HL-60/S4 (cell line): Measurements from ENCODE around the gene LTN1.
"Not testable (repeated sequence)": the region's sequence is repeated elsewhere in the genome, so short reads cannot be mapped to it uniquely, and the experiment has no call there.

Source experiments
- in situ Hi-C: fragments of 300-500 bp; cut with MboI; formaldehyde crosslinking; loops from 2 replicates; pipeline ENCODE4 v1.14.3; 2022; ENCODE audit warnings: low sequenced_read_pairs

Gene LTN1, protein sequence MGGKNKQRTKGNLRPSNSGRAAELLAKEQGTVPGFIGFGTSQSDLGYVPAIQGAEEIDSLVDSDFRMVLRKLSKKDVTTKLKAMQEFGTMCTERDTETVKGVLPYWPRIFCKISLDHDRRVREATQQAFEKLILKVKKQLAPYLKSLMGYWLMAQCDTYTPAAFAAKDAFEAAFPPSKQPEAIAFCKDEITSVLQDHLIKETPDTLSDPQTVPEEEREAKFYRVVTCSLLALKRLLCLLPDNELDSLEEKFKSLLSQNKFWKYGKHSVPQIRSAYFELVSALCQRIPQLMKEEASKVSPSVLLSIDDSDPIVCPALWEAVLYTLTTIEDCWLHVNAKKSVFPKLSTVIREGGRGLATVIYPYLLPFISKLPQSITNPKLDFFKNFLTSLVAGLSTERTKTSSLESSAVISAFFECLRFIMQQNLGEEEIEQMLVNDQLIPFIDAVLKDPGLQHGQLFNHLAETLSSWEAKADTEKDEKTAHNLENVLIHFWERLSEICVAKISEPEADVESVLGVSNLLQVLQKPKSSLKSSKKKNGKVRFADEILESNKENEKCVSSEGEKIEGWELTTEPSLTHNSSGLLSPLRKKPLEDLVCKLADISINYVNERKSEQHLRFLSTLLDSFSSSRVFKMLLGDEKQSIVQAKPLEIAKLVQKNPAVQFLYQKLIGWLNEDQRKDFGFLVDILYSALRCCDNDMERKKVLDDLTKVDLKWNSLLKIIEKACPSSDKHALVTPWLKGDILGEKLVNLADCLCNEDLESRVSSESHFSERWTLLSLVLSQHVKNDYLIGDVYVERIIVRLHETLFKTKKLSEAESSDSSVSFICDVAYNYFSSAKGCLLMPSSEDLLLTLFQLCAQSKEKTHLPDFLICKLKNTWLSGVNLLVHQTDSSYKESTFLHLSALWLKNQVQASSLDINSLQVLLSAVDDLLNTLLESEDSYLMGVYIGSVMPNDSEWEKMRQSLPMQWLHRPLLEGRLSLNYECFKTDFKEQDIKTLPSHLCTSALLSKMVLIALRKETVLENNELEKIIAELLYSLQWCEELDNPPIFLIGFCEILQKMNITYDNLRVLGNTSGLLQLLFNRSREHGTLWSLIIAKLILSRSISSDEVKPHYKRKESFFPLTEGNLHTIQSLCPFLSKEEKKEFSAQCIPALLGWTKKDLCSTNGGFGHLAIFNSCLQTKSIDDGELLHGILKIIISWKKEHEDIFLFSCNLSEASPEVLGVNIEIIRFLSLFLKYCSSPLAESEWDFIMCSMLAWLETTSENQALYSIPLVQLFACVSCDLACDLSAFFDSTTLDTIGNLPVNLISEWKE (N-terminal part only)

DNA sequence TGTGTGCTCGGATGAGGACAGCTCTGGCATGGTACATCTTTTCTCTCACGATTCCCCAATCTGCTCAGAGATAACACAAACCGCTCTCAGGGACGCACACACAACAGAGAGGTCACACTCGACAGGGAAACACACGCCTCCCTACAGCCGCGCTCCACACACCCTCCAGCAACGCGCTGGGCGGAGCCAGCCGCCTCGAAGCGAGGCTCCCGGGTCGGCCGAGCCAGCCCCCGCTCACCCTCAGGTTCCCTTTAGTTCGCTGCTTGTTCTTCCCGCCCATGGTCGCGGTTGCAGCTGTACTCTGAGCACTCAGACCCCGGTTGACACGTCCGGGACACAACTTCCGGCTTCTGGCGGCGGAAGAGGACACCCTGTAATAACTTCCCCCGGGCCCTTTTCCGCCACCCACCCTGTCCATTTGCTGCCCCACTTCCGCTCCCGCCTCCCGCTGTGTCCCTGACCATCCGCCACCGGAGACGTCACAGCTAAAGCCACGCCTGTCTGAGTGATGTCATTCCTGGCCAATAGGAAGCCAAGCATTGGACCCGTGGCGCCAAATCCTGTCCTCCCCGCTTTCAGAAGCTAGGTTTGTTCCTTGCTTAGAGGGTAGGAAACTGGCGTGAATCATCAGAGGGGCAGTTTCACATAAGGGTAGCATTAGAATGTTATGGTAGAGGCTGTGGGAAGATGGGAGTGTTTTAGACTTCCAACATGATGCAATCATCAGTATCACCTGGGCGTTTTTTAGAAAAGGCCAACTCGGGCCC is at the start of gene LTN1:
TSS of gene LTN1 (minus strand) at position 352 of the 767 bp plus-strand sequence. CDS start at position 280, 72 bp downstream.
- in situ Hi-C loops = no loop called here

- in situ Hi-C loops = no loop called here
Measured at GRCh38 chr21:29034678-29035077, 42.0 kb upstream of the LTN1 start.

DNA sequence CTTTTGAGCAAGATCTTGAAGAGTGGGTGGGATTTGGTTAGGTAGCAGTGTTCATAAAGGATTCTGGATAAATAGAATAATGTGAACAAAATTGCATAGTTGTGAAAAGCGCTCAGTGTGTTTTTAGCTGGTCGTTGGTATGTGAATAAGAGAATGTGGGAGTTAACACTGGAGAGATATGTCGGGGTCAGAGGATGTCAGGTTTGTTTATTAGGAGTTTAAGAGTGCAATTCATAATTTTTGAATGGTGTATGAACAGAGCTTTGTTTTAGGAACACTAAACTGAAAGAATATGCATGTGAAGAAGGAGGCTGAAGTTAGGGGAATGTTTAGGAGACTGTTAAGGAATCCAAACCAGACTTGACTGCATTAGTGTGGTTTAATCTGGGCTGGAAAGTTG is 41.2 kb upstream of the LTN1 start:
- in situ Hi-C loops = no loop called here

- in situ Hi-C loops = no loop called here
Measured at GRCh38 chr21:29033301-29033700, 40.6 kb upstream of the LTN1 start.

DNA sequence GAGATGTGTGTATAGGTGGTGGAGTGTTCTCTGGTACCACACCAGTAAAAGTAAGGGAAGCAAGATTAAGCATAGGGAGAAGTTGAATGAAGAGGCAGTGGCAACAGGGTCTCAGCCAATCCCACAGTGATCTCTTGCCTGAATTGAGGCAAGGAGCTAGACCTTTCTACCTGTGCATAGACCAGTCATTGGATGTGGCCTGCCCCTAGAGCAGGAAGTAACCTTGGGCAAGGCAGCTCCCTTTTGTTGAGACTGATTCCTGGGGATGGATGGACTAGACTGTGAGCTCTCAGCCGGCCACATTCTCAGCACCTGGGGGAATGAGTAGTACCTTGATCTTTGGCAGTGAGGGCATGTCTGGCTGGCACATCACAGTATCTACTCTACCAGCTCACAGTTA is 38.2 kb upstream of the LTN1 start:
- in situ Hi-C loops = no loop called here

DNA sequence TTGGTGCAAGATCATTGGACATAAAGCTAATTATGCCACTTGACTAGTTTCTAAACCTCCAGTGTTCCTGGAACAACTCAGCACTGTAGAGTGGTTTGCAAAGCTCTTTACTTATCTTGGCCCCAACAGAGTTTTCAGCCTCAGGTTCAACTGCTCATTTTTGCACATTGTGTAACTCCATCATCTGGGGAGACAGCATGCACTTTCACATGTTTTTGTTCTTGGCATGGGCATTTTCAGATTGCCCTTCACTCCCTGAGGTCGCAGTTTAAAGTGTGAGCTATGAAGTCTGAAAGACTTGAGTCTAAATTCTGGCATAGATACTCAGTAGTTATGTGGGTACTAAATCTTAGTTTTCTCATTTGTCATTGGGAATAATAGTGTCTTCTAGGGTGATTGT is 36.8 kb upstream of the LTN1 start:
- in situ Hi-C loops = no loop called here

DNA sequence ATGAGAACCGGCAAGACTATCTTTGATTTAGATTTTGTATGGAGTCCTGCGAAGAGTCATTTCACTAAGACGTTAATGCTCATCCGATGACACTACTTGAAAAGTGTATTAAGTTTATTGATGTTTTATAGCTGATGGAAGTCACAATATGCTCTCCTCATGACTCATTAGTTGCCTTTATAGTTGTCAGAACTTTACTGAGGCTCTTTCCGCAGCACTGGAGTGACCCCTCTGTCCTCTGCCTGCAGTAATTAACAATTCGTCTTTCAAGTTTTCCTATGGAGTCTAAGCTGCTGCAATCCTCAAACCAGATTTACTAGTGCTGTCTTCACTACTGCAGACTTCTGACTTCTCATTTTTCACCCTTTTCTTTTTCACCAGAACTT is 32.6 kb upstream of the LTN1 start:
- in situ Hi-C loops = no loop called here

DNA sequence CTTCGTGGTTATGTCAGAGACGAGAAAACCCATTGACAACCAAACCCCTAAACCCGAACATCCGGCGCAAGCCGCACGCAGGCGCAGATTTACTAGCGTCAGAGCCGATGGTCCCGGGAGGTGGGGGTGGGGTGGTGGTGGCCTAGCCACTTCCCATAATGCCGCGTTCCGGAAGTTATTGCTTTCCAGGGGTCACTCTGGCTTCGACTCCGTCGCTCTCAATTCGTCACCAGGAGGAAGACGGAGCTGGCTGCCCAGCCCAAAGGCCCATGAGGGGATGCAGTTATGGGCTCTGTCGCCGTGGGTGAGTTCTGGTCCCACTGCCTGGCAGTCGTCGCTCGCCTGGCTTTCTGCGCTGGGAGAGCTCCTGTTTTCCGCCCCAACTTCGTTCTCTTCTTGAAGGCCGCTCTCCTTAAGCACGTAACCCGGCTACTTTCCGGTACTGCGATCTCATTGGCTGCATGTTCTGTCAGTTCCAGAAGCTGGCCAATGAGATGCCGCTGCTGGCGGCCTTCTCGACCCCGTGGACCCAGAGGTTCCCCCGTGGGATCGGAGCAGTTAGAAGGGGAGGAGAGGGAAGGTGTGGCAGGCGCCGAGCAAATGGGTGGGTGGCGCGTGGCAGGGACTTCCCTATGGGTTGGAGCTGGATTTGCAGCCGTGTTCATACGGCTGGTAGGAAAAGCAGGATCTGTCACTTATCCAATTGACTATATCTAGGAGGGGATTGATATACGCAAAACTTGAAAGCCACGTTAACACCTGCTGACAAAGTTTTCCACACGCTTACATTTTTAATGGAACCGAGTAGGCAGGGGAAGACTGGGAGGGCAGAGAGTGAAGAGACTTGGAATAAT is 32.0 kb upstream of the LTN1 start, which contains the start of gene USP16:
TSS of gene USP16 (plus strand) at position 195 of the 854 bp plus-strand sequence. CDS start 3,246 bp downstream, outside the sequence.
- in situ Hi-C loops = no loop called here

GRCh38 chr21:29022166-29022565 is 29.5 kb upstream of the LTN1 start:
- in situ Hi-C loops = no loop called here

DNA sequence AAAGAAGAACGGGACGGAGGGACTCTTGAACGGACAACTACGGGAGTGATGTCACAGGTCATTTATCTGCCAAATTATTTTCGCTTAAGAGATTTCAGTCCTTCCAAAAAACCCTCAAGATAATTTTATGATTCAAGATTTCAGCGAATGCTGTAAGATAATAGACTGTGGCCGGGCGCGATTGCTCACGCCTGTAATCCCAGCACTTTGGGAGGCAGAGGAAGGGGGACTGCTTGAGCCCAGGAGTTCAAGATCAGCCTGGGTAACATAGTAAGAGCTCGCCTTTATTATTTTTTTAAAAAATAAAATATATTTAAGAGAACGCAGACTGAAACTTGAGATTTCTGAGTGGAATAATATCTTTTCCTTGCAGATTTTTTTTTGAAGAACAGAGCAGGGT is 25.9 kb upstream of the LTN1 start:
- in situ Hi-C loops = no loop called here

DNA sequence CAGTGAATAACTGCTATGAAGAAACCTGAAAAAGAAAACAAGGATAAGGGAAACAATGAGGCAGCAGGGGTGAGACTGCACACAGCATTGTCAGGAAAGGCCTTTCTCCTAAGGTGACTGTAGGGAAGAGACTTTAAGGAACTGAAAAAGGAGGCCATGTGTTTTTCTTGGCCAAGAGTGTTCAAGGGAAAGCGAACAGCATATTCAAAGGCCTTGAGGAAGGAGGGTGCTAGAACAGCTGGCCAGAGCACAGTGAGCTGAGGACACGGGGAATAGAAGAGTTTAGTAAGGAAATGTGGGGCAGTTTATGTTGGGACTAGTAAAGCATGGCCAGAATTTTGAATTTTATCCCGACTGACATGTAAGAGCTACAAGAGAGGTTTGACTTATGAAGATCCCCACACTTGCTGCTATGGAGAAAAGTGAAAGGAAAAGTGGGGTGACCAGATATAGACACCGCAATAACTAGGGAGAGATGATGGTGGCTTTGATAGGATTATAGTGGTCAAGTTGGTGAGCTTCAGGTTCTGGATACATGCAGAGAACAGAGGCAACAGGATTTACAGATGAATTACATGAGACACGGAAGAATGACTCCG is 25.1 kb upstream of the LTN1 start:
- in situ Hi-C loops = no loop called here

DNA sequence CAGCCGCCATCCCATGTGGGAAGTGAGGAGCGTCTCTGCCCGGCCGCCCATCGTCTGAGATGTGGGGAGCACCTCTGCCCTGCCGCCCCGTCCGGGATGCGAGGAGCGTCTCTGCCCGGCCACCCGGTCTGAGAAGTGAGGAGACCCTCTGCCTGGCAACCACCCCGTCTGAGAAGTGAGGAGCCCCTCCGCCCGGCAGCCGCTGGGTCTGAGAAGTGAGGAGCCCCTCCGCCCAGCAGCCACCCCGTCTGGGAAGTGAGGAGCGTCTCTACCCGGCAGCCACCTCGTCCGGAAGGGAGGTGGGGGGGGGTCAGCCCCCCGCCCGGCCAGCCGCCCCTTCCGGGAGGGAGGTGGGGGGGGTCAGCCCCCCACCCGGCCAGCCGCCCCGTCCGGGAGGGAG is 18.6 kb upstream of the LTN1 start:
- in situ Hi-C loops = not testable (repeated sequence)

- in situ Hi-C loops = no loop called here
Measured at GRCh38 chr21:29008367-29008766, 15.7 kb upstream of the LTN1 start.

GRCh38 chr21:29007810-29008209 is 15.1 kb upstream of the LTN1 start:
- in situ Hi-C loops = no loop called here

DNA sequence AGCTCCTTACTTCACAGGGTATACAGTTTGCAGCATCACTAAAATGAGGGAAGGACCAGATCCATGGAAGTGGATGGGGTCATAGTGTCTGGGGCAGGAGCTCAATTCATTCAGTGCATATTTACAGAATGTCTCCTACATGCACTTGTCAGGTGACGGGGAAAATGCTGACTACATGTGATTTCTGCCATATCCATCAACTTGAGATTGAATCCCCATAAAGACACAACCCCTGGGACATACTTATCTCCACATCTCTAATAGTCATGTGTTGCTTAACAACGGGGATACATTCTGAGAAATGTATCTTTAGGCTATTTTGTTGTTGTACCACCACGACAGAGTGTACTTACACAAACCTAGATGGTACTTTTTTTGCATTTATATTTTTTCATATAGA is 14.5 kb upstream of the LTN1 start:
- in situ Hi-C loops = no loop called here

DNA sequence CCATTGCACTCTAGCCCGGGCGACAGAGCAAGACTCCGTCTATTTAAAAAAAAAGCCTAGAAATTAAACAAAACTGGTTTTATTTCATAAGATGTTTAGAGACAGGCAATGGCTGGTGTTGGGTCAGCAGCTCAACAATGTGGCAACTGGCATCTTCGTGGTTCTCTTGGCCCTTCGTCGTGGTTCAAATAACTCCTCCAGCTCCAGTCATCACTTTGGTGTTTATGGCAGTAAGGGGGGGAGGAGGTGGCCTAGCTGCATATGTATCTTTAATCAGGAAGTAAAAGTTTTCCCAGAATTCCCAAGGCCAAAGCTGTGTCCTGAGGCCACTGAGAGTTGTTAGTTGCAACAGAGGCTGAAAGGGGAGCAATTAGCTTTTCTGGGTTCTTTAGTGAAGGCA is 13.0 kb upstream of the LTN1 start:
- in situ Hi-C loops = no loop called here

DNA sequence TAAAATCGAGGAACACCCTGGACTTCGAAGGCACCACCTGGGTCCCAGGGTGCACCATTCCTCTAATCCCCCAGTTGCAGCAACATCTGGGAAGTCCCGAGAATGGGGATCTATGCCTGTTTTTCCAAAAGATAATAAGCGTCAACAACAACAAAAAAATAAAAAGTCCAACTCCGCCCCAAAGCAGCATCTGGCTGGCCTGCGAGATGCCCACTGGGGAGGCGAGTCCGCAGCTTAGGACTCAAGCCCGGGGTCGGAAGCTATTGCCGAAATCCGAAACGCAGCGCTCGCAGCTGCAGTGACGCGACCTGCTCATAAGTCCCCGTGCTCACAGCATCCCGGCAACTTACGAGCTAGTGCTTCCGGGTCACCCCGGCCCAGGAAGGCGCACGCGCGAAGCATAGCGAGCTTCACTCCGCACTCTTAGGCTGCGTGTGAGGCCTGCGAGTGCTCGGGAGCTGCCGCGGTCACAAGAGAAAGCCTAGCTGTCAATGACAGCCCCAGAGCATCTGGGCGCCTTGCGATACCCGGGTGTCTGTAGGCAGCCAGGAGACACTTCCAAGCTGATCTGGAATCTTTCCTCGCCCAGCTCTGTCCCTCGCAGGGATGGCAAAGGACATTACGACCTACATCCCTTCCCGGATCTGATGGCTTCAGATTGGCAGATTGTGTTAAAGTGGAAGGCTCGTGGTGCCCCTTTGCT is 9.9 kb upstream of the LTN1 start:
- in situ Hi-C loops = no loop called here

DNA sequence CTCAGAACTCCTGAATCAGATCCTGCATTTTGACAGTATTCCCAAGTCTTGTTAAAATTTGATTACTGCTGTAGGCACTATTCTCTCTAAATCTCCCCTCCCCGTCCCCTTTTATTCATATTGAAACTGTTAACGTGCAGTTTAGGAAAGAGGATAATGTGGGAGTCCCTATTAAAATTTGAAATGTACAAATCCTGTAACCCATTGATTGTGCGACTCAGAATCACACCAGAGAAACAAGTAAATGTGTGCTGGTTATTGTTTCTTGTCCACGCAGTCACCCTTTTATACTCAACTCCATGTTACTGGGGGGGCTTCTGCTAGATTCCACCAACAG is 584 bp upstream of the LTN1 start:
- in situ Hi-C loops = no loop called here
